Measurements from ENCODE around the gene ANK3.

DNA sequence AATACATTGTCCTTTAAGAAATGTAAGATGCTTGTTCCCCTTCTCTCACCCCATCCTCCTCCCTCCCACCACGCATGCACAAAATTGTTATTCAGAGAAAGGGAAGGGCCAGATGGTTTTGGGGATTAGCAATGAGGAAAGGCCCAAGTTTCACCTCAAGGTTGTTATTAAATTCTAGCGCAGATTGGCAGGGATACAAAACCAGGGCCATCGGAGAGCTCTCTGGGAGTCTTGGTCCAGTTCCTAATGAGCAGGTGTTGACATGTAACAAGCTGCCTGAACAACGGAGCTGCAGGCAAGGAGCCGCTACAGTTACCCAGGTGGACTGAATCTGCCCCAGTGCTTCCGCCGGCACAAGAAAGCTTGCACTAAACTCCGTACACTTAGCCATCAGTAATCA, 9.7 kb upstream of the ANK3 start:
- TF ChIP-seq EZH2 (IDR thresholded peaks at IDR 0.05; ENCODE audit: insufficient read depth, poor library complexity, severe bottlenecking) (no peak), EZH2phosphoT487 (IDR thresholded peaks at IDR 0.05; ENCODE audit: insufficient read depth, low read depth) (no peak)
